Astrocyte of the spinal cord (primary cell): Measurements from ENCODE around the gene OPCML.
A peak's percentile ranks its signal among the peaks of the same experiment; 100 is the strongest.

Experiments
- DNase-seq: peaks from one replicate; pipeline ENCODE4 v3.0.0; 2011; ENCODE audit warnings: low read depth, low spot score
- H3K4me3 ChIP-seq: 2 replicates; pipeline ENCODE4 v1.5.1; 2011; ENCODE audit warnings: low read depth, mild to moderate bottlenecking, low read length, moderate library complexity
- in situ Hi-C: cut with HindIII; loops from 2 replicates; pipeline ENCODE4 v1.10.0; 2017; ENCODE audit warnings: low sequenced_read_pairs
- TF ChIP-seq, protein P1 (sequence below): IDR thresholded peaks from 2 replicates; pipeline ENCODE4 v1.5.1; 2012; ENCODE audit warnings: low read depth, mild to moderate bottlenecking, low read length, inconsistent platforms

OPCML gene

GRCh38 chr11:132898676-132899075, 633.6 kb downstream of the OPCML start:
- no peak overlapping the region for H3K4me3 ChIP-seq
- in situ Hi-C loops, result no loop called here
- no peak for DNase-seq
- TF ChIP-seq, protein P1, sequence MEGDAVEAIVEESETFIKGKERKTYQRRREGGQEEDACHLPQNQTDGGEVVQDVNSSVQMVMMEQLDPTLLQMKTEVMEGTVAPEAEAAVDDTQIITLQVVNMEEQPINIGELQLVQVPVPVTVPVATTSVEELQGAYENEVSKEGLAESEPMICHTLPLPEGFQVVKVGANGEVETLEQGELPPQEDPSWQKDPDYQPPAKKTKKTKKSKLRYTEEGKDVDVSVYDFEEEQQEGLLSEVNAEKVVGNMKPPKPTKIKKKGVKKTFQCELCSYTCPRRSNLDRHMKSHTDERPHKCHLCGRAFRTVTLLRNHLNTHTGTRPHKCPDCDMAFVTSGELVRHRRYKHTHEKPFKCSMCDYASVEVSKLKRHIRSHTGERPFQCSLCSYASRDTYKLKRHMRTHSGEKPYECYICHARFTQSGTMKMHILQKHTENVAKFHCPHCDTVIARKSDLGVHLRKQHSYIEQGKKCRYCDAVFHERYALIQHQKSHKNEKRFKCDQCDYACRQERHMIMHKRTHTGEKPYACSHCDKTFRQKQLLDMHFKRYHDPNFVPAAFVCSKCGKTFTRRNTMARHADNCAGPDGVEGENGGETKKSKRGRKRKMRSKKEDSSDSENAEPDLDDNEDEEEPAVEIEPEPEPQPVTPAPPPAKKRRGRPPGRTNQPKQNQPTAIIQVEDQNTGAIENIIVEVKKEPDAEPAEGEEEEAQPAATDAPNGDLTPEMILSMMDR, result no peak

- peak; percentile 76 for DNase-seq
- in situ Hi-C loops, result no loop called here
- TF ChIP-seq, protein P1, result no peak
- no peak overlapping the region for H3K4me3 ChIP-seq
Measured at GRCh38 chr11:132898021-132898420, 634.3 kb downstream of the OPCML start.

DNA sequence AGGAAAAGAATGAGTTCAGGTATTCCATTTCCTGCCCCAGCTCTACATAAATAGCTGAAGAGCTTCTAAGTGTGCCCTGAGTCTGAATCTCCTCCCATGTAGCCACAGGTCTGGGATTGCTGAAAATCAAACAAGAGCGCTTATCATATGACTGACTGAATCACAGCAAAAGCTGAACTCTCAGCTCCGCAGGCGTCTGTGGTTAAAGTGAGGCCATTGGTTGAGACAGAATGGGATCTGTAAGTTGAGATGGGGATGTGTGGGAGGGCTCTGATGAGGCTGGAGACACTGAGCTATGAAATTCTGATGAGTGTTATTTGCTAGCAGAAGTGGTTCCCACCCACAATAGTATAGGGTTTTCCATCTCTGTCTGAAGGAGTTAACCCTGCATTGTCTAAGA, 637.0 kb downstream of the OPCML start:
- peak; percentile 73 for DNase-seq
- no peak overlapping the region for H3K4me3 ChIP-seq
- in situ Hi-C loops, result no loop called here
- TF ChIP-seq, protein P1, result no peak

GRCh38 chr11:132894606-132895005, 637.7 kb downstream of the OPCML start:
- in situ Hi-C loops, result no loop called here
- H3K4me3 ChIP-seq, result no peak overlapping the region
- no peak for DNase-seq
- TF ChIP-seq, protein P1, result no peak

DNA sequence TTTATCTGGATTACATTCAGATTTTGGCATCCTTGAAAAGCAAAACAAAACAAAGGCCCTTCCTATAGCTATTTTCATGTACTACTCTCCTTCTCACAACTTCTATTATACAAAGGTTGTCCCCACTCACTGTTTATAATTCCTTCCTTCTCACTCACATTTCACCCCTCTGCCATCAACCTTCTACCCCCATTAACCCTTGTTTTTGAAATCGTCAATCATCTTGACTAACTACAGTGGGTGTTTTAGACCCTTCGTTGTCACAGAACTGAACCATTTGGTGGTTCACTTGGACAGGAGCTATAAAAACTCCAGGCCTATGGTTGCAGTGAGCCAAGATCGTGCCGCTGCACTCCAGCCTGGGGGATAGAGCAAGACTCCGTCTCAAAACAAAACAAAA, 639.4 kb downstream of the OPCML start:
- no peak for DNase-seq
- in situ Hi-C loops, result no loop called here

GRCh38 chr11:132888226-132888625, 644.1 kb downstream of the OPCML start:
- in situ Hi-C loops, result no loop called here

More for the DNA sequence above, 639.4 kb downstream of the OPCML start:
- TF ChIP-seq, protein P1, result no peak
- H3K4me3 ChIP-seq, result no peak overlapping the region

More at GRCh38 chr11:132888226-132888625, 644.1 kb downstream of the OPCML start:
- H3K4me3 ChIP-seq, result no peak overlapping the region
- TF ChIP-seq, protein P1, result no peak
- DNase-seq, result no peak
